A673 (cell line): ENCODE data around the gene MPEG1. TPM values are rescaled to one million over a fixed set of nuclear protein-coding genes. Genes with fewer than 3 reads are reported as not detected.

ENCODE experiments used
- BruUV-seq: library from RNA; stranded (reverse); fragments of 400-500 nt; replicated peaks from 2 replicates; lab custom pipeline; 2021; lab: Mats Ljungman, UMichigan
- CTCF ChIA-PET: fragments of 300-600 bp; sonication (Branson Sonifier 250); formaldehyde crosslinking; loops from one replicate; lab custom pipeline; 2022; ENCODE audit warnings: antibody characterized with exemption; lab: Charles Lee
- POLR2A ChIA-PET: fragments of 300-600 bp; sonication (Branson Sonifier 250); formaldehyde crosslinking; loops from one replicate; lab custom pipeline; 2022; ENCODE audit warnings: antibody characterized with exemption; ENCODE audit not compliant: low non-redundant PET; lab: Charles Lee
- DNase-seq: peaks from one replicate; pipeline ENCODE4 v3.0.0-alpha.2; 2015; ENCODE audit warnings: low spot score
- H3K27ac ChIP-seq: fragments of 200-600 bp; sonication (generic); 2 replicates; pipeline ENCODE4 v1.5.1; 2016; ENCODE audit warnings: mixed run types, low read depth, mild to moderate bottlenecking, mixed read lengths, antibody characterized with exemption, low read length; ENCODE audit not compliant: poor library complexity, severe bottlenecking
- H3K27me3 ChIP-seq: fragments of 200-600 bp; sonication (generic); replicated peaks from 2 replicates; pipeline ENCODE4 v1.6.1; 2017; ENCODE audit warnings: mixed run types, low read depth, mild to moderate bottlenecking, mixed read lengths, antibody characterized with exemption, low read length; ENCODE audit not compliant: insufficient read depth, poor library complexity
- H3K36me3 ChIP-seq: fragments of 200-600 bp; sonication (generic); 2 replicates; pipeline ENCODE4 v1.6.1; 2016; ENCODE audit warnings: mixed run types, mild to moderate bottlenecking, mixed read lengths, antibody characterized with exemption, low read length; ENCODE audit not compliant: insufficient read depth, poor library complexity, severe bottlenecking
- H3K4me1 ChIP-seq: fragments of 200-600 bp; sonication (generic); 2 replicates; pipeline ENCODE4 v1.6.1; 2017; ENCODE audit warnings: mixed run types, mild to moderate bottlenecking, mixed read lengths, antibody characterized with exemption, low read length; ENCODE audit not compliant: insufficient read depth, poor library complexity, severe bottlenecking
- H3K4me3 ChIP-seq: fragments of 200-600 bp; sonication (generic); 2 replicates; pipeline ENCODE4 v1.5.1; 2016; ENCODE audit warnings: low read depth, mixed run types, mild to moderate bottlenecking, mixed read lengths, low read length; ENCODE audit not compliant: poor library complexity, severe bottlenecking
- H3K9me3 ChIP-seq: fragments of 200-600 bp; sonication (generic); 2 replicates; pipeline ENCODE4 v1.6.1; 2016; ENCODE audit warnings: mixed run types, low read depth, mild to moderate bottlenecking, mixed read lengths, antibody characterized with exemption, low read length; ENCODE audit not compliant: poor library complexity, severe bottlenecking
- CTCF ChIP-seq: fragments of 300-800, 200-600 bp; sonication (generic); conservative IDR thresholded peaks from 2 replicates; pipeline ENCODE4 v1.5.1; 2017; ENCODE audit warnings: low read depth, mild to moderate bottlenecking, antibody characterized with exemption, low read length, moderate library complexity, mixed read lengths
- EZH2 ChIP-seq: fragments of 200-600 bp; sonication (generic); IDR thresholded peaks from 2 replicates; pipeline ENCODE4 v1.6.1; 2017; ENCODE audit warnings: borderline replicate concordance, low read depth, mild to moderate bottlenecking, mixed read lengths, antibody characterized with exemption, low read length; ENCODE audit not compliant: poor library complexity, severe bottlenecking
- intact Hi-C: fragments of 100-400 bp; cut with micrococcal nuclease; formaldehyde crosslinking; loops from one replicate; pipeline ENCODE4 v1.10.0; 2022; ENCODE audit not compliant: unreplicated experiment
- total RNA-seq: library from RNA; stranded (reverse); gene quantifications from 2 replicates; pipeline ENCODE4 v1.2.3, GENCODE V29; 2021

The MPEG1 gene
- total RNA-seq, 1 experiment from 2014 or later: not detected

- H3K4me3 ChIP-seq: no peak overlapping the region
- no TSS peak for BruUV-seq
- H3K36me3 ChIP-seq: no peaks in the 10 kb centered on the region
- no peaks in the 10 kb centered on the region for H3K4me1 ChIP-seq
- H3K27me3 ChIP-seq: no peaks in the 10 kb centered on the region
- H3K27ac ChIP-seq: no peak overlapping the region
- TF ChIP-seq CTCF (no peak), EZH2 (no peak)
- intact Hi-C loops: no loop called here
- no peaks in the 10 kb centered on the region for H3K9me3 ChIP-seq
- POLR2A ChIA-PET: no interaction called here
- CTCF ChIA-PET: no interaction called here
- no peak for DNase-seq
Measured at GRCh38 chr11:59181746-59182456, 30.8 kb downstream of the MPEG1 start.

GRCh38 chr11:59180907-59181306 is 31.8 kb downstream of the MPEG1 start:
- no peaks in the 10 kb centered on the region for H3K9me3 ChIP-seq
- no TSS peak for BruUV-seq
- no peak overlapping the region for H3K27ac ChIP-seq
- no peak for DNase-seq
- H3K36me3 ChIP-seq: no peaks in the 10 kb centered on the region
- TF ChIP-seq EZH2 (no peak), CTCF (no peak)
- intact Hi-C loops: no loop called here
- no peaks in the 10 kb centered on the region for H3K27me3 ChIP-seq
- POLR2A ChIA-PET: no interaction called here
- CTCF ChIA-PET: no interaction called here
- no peaks in the 10 kb centered on the region for H3K4me1 ChIP-seq
- H3K4me3 ChIP-seq: no peak overlapping the region

- no peak for DNase-seq
- Histone ChIP-seq H3K9me3 (no peaks in the 10 kb centered on the region), H3K4me1 (no peaks in the 10 kb centered on the region), H3K27me3 (no peaks in the 10 kb centered on the region), H3K4me3 (no peak overlapping the region), H3K27ac (no peak overlapping the region), H3K36me3 (no peaks in the 10 kb centered on the region)
- CTCF ChIA-PET: no interaction called here
- no TSS peak for BruUV-seq
- intact Hi-C loops: no loop called here
- no peak for TF ChIP-seq EZH2
- TF ChIP-seq CTCF: no peak
- POLR2A ChIA-PET: no interaction called here
Measured at GRCh38 chr11:59180168-59180776, 32.5 kb downstream of the MPEG1 start.
